RKO (cell line): Measurements from ENCODE around the gene POMGNT1.

Experiments used
- DNase-seq: peaks from one replicate; pipeline ENCODE4 v3.0.0-alpha.2; 2016; ENCODE audit warnings: low spot score

The POMGNT1 gene

DNA sequence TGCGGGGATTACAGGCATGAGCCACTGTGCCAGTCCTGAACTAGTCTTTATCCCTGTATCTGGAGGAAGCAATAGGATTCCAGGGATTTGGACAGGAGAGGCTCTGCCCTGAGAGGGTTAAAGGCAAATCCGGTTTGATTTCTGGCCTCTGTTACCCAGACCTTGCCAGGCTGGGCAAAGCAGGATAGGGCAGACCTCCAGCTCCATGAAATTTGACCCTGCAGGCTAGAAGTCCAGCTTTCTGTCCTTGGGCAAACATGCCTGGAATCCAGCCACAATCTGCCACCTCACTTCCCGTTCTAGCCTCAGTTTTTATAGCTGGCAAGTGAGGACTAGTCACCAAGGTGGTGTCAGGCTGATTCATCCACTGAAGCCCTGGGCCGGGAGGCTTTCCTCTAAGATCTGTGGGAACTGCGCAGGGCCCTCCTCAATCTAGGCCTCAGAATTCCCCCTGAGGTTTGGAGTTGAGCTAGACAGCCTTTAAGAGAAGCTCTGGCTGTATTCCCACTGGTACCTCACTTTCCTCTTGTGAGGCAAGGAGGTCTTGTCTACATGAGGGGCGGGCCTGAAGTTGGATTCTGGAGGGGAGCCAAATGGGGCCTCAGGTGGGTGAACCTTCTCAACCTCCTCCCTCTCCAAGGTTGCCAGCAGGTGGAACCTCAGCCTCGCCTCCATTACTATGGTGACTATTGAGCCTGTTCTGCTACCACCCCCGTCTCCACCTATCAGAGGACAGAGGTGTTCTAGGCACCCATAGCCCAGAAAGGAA lies 15.0 kb downstream of the POMGNT1 start:
- peak; percentile 99 for DNase-seq

DNA sequence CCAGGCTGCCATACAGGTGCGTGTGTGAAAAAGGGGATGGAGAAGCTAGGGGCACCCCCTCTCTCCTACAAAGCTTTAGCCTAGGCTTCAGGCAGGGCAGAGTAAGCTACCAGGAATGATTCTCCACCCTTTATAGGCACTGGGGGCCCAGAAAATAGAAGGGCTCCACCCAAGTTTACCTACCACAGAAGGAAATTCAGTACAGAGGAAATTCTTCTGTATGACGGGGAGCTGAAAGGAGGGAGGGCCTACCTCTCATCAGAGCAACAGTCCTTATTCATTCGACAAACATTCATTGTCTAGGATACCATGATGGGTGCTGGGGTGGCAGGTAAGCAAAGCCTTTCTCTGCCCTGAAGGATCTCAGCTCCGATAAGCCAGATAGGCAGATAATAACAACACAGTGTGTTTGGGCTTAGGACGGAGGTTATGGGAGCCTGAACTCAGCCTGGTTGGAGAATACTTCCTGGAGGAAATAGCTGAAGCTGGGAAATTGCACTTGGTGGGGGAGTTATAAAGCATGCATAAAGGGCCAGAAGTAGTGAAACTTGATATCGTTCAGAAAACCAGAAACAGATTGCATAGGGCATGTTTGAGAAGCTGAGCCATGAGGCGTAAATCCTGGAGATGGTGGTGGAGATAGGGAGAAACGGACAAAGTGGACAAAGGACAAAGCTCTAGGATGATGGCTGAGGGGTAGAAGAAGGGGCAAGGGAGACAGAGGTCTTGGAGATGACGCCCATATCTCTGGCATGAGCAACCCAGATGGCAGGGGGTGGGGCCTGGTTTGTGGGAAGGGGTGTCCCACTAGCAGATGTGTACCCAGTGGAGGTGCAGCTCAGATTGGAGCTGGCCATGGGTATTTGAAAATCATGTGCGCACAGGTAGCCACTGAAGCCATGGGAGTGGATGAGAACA lies 16.6 kb downstream of the POMGNT1 start:
- DNase-seq, result no peak

DNA sequence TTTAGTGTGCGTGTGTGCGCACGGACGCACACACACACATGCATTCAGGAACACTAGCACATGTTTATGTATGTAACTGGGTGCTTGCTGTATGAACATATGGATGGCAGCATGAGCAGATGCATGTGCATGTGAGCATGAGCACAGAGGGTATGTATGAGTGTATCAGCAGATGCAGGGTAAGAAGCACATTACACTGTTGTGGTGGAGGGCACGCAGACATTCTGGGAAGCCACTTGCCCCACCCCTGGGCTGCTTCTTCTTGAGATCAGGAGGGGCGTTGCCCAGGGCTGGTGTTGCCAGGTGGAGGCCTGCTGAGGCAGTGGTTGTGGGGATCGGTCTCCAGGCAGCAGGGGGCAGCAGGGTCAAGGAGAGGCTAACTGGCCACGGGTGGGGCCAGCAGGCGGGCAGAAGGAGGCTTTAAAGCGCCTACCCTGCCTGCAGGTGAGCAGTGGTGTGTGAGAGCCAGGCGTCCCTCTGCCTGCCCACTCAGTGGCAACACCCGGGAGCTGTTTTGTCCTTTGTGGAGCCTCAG lies 18.1 kb downstream of the POMGNT1 start:
- DNase-seq, result no peak

DNA sequence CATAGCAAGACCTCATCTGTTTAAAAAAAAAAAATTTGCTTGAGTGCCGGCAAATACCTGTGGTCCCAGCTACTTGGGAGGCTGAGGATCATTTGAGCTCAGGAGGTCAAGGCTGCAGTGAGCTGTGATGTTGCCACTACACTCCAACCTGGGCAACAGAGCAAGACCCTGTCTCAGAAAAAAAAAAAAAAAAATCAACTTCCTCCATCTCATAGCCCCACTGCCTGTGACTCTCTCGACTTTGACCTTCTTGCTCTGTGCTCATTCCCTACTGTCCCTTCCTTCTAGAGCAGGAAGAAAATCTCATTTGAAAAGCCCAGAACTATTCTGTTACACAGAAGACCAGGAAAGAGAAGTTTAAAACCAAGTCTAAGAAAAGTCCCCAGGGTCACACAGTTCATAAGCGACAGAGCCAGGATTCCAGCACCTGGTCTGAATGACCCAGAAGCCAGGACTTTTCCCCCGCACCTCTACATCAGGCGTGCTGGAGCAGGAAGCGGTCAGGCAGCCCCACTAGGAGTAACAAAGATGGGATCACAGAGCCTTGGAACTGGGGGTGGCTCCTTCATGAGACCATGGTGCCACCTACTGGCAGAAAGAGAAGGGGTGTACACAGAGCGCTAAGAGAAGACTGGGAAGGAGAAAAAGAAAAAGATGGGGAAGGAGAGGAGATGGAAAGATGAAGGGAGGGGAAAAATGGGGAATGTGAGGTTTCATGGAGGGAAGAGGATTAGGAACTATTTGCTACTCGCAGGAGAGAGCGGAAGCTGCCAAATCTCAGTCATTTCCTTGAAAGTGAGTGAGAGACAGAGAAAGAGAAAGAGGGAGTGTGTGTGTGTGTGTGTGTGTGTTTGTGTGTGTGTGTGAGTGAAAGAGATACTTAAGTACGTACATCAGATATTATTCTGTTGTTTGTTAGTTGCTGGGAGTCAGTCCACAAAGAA lies 18.8 kb downstream of the POMGNT1 start:
- DNase-seq, result peak; percentile 88

DNA sequence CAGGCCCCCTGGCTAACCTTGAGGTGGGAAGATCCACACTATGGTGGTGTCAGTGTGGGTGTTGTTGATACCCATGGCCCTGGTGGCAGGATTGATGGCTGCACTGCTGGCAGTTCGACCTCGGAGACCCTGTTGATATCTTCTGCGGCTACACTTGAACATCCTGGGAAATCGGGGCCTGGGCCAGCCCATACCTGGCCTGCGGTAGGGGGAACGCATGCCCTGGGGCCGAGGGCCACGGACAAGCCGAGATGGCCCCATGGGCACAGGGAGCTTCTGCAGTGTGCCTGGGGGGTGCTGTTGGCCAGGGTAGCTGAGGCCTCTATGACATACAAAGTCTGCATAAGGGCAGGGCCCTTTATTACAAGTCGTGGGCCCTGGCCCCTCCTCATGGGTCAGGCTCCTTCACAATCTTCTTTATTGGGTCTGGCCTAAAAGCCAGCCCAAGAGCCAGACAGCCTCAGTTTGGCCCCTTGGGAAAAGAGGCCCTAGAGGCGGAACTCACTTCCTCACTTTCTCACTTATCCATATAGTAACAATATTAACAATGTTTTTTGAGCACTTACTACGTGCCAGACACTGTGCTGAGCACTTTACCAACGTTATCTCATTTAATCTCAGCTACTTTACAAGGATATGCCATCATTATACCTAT lies 21.9 kb downstream of the POMGNT1 start, which contains the start of gene P3R3URF:
Gene P3R3URF, minus strand, starts transcription at position 278 of the 655 bp plus-strand sequence. Its CDS starts 17 bp downstream, at position 261.
- no peak for DNase-seq

DNA sequence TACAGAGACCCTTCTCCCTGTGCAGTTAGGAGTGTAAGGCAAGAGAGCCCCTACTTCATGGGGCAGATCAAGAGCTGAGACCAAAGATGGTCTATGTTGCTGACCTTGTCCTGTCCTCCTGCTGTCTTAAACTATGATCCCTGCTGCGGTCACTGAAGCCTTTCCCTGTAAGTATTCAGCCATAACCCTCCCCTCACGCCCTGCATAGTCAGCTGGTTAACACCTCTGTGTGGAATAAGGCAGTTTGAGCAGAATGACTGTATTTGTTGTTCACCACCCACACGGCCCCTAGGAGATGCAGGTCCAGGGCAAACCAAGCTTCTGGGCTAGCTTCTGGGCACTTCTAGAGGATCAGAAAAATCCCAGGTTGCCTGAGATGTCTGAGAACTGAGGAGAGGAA lies 23.0 kb downstream of the POMGNT1 start:
- no peak for DNase-seq

DNA sequence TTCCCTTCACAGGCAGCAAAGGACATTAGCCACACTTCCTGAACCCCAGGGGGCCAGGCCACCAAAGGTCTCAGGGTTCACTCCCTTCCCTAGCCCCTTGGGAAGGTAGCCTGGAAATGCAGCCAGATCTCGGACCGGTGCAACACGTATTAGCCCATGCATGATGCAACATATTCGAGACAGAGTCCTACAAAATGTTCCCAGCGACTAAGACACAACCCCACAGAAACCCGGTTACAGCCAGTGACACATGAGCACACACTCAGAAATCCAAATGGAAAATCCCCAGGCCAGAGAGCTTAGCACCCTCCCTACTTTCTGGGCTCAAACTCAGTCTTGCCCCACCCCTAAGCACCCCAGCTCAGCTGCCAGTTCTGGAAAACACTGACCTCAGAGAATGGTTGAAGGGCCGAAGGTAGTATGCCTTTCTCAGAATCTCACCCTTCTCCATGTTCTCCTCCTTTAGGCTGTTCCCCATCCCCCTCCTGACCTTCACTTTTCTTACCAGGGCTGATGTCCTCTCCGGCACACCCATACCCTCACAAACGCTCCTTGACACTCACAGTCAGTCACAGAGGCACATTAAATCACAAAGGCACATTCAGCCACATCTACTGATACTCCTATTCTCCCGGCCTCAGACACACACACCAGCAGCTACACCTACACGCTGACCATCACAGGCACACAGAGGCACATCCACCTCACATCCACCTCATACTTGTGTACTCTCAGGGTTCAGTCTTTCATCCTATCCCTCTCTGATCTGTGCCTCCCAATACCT lies 23.6 kb downstream of the POMGNT1 start, which contains the start of gene TSPAN1:
Gene TSPAN1, plus strand, starts transcription at position 640 of the 784 bp plus-strand sequence. CDS start 6,021 bp downstream, outside the sequence.
- no peak for DNase-seq

DNA sequence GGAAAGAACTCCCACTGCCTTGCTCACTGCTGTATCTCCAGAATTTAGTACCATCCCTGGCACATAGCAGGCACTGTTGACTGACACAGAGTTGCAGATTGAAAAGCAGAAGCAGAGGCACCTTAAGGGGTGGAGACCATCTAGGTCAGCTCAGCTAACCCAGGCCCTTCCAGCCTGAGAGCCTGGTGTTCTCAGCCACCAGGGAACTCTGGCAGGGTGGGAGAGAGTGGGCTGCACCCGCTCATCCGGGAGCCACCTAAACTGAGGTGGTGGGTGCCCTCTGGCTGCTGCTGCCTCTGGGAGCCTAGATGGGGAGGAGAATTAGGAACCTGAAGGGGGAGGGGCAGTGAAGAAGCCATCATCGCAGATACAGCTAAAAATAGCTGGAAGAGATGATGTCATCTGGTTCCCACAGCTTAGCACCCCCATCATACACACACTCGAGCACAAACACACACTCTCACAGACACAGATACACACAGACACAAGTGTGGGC lies 24.8 kb downstream of the POMGNT1 start:
- DNase-seq, result no peak

DNA sequence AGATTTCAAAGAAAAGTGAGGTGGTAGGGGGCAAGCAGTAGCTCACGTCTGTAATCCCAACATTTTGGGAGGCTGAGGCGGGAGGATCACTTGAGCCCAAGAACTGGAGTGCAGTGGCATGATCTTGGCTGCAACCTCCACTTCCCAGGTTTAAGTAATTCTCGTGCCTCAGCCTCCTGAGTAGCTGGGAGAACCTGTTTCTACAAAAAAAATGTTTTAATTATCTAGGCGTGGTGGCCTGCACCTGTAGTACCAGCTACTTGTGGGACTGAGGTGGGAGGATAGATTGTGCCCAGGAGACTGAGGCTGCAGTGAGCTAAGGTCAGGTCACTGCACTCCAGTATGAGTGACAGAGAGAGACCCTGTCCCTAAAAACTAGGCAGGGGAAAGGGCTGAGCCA lies 25.9 kb downstream of the POMGNT1 start:
- DNase-seq, result no peak

DNA sequence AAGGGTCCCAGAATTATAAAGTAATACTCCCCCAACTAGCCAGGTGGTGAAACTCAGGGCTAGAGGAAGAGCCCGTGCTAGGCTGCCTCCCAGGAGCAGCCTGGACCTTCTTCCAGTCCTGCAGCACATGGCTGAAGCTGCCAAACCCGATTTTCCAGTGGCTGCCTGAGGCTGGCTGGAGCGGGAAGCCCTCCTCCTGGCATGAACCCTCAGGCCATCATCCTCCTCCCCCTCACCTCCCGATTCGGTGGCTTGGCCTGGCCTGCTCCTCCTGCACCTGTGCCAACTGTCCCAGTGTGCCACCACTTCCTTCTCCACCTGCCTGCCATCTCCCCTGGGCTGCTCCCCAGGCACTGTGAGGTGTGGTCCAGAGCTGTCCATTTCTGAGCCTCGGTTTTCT lies 26.4 kb downstream of the POMGNT1 start:
- DNase-seq, result no peak

DNA sequence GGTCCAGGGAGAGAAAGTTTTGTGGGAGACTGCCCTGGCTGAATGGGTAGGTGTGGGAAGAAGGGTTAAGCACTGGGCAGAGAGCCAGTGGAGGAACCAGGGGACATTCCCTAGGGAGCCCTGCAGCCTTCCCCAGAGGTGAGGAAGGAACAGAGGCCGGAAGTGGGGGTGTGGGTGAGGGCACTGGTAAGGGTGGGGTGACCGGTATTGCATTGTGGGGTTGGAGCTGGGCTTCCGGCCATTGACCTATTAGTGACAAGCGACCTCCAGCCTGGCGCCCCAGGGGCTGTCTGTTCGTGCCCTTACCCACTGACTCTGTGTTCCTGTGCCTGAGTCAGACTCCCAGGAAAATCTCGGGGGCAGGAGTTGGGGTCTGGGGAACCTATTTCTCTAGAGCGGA lies 26.9 kb downstream of the POMGNT1 start:
- DNase-seq, result no peak

DNA sequence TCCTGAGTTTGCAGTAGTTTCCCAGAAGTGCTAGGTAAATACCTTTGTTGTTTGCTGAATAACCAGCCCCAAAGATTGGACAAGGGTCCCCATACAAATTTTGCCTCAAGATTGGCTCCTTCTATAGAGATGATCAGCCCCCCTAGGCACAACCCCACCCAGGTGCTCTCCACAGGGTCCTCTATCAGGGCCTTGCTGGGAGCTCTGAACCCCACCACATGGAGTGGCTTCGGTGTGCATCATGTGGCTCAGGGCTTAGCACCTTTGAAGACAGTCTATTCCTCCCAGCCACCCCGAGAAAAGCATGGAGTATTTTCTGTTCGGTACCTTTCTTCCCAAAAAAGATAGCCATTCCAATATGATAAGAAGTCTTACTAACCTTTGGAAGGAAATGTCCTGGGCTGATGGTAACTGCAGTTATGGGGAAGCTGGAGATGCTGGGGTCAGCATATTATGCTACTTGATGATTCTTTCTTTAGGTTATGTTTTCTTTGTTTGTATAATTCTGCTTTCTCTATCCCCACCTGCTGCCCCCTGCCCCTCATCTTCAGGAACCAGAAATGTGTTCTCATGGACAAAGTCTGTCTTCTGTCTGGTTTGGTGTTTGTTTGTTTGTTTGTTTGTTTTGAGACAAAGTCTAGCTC lies 28.3 kb downstream of the POMGNT1 start:
- DNase-seq, result no peak

DNA sequence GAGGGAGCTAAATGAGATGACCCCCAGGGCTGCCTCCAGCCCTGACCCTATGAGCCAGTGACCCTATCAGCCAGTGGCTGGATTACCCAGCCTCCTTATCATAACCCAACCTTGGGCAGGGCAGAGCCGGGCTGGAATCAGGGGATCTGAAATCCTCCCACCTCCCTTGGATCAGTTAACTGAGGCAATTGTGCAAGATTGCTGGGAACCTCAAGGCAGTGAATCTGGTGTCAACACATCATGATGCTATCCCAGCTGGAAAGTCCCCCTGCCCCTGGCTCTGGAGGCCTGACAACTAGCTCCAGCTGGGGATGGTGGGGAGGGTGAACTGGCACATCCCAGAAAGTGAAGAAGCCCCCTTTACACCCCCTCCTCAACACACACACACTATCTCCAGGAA lies 29.8 kb downstream of the POMGNT1 start:
- no peak for DNase-seq

DNA sequence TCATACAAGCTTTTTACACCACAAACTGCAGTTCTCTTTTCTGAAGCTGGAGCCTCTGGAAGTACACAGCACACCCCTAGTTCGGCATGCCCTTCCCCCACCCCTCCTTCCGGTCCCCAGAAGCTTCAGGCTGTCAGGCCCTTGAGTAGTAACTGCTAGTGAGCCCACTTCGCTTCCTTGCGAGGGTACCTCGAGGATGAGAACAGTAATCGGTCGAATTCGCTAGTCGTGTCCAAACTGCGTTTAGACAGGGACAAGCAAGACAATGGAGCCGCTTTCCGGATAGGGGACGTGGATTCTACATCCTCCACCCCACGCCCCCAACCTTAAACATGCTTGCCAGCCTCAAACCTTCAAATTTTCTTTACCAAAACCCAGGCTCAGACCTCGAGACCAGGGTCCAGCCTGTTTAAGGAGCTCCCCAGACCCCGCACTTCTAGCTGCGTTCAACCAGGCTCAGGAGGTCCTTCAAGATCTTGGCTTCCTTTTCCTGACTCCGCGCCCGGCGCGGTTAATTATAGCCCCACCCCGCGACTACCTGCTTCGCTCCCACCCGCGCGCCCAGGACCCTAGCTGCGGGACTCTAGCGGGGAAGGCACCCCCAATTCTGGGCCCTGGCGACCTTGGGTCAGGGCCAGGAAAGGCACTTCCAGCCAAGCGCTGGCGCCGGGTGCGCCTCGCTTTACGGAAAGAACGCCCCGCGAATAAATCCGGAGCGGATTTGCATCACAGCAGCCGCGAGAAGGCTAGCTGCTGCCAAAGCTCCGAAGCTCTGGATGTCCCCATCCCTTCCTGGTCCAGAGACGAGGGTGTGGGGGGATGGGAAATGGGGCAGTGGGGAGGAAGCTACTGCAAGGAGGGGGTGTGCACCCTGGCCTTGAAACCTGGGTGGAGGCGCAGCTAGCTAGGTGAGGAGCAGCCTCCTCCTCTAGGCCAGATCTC lies 31.4 kb downstream of the POMGNT1 start:
- DNase-seq, result no peak

DNA sequence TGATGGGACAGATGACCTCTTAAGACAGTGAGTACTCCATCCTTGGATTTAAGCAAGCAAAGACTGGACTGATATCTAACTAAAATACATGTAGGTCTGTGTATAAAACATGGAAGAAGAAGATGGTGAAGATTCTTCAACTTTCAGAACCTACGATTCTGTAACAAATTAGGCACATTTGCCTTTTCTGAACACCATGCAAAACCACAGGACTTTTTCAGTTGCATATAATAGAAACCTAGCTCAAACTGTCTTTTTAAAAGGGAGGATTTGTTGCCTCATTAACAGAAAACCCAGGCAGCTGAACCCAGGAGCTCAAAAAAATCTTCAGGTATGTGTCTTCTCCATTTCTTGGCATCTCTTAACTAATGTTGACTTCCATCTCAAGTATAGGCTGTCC lies 38.0 kb downstream of the POMGNT1 start:
- no peak for DNase-seq

DNA sequence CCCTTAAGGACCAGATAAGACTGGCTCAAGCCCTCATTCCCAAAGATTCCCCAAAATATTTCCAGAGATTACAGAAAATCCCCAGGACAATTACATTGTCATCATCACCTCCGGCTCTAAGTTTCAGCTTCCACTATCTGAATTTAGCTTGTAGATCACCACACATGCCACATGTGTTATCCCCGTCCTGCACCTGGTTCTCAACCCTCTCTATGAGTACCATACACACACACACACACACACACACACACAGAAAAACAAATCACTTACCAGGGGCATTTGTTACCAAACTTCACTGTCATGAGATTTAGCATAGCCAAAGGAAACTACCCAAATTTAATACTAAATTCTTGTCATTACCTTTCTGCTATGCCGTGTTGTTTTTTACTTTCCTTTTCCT lies 38.7 kb downstream of the POMGNT1 start:
- no peak for DNase-seq

DNA sequence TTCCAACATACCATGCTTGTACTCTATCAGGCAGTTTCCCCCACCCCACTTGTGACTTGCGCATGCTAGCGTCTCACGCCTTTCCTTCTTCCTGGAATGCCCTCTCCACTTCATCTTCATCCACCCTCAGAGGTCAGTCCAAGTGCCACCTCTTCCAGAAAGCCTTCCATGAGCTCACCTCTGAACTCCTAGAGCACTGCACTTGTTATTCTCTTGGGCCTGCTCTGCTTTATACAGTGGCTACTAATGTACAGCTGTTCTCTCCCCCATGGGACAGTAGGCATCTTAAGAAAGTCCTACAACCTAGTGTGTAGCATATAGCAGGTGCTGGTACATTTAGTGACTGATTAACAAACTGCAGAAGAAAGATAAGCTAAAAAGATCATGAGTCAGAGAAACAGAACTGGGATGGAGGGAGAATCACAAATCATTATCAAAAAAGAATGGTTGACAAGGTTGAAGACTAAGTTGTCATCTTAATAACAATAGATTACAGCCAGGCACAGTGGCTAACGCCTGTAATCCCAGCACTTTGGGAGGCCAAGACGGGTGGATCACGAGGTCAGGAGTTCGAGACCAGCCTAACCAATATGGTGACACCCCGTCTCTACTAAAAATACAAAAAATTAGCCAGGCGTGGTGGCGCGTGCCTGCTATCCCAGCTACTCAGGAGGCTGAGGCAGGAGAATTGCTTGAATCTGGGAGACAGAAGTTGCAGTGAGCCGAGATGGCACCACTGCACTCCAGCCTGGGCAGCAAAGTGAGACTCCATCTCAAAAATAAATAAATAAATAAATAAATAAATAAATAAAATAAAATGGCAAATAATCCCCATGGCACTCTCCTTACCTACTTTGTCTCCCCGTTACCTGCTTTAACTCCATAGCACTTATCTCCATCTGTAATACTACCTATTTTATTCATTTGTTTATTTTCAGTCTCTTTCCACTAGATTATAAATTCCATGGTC lies 39.6 kb downstream of the POMGNT1 start:
- DNase-seq, result no peak
